ENCODE measurements around the gene ROCK2.
"Not testable (repeated sequence)": the region's sequence is repeated elsewhere in the genome, so short reads cannot be mapped to it uniquely, and the experiment has no call there.

The ROCK2 gene

DNA sequence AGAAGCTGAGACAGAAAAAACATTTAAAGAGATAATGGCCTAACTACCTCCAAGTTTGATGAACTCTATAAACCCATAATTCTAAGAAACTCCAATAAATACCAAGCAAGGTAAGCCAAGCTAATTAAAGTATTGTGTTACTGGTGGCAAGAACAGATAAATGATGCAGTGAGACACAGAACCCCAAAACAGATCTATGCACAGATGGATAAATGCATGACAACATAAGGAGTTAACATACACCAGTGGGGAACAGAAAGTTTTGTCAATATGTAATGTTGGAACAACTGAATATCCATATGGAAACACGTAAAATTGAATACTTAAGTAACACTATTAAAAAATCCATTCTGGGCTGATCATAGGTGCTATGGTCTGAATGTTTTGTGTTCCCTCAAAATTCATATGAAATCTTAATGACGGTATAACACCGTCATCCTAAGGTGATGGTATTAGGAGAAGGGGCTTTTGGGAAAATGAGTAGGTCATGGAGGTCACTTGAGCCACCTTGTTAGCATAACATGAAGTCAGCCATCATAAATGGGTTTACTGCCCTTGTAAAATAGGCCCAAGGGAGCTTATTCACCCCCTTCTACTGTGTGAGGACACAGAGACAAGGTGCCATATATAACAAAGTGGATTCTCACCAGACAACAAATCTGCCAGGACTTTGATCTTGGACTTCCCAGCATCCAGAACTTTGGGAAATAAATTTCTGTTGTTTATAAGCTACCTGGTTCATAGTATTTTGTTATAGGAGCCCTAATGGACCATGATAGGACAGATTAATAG is 102.8 kb downstream of the ROCK2 start:
- in situ Hi-C loops (cut with MboI; ENCODE audit: low sequenced_read_pairs) = no loop called here

DNA sequence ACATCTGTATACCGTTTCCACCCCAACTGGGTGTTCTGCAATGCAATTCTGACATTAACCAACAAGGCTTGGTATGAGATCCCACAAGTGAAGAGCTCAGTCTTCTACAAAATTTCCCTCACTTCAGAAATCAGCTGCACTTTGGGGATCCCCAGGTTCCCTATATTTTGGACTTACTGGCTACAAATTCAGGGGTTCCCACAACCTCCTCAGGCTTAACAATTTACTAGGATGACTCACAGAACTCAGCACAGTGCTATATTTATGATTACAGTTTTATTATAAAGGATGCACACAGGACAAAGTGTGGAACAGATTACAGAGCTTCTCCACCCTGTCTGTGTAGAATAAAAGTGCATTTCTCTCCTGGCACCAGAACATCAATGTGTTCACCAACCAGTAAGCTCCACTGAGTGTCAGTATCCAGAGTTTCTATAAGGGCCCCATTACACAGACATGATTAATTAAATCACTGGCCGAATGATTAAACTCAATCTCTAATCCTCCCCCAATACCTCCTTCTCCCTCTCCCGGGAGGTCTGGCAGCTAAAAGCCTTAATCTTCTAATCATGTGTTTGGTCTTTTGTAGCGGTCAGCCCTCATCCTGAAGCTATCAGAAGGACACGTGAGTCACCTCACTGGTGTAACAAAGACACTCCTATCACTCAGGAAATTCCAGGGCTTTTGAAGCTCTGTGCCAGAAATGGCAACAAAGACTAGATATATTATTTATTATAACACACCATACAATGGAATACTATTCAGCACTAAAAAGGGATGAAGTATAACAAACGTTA is 104.6 kb downstream of the ROCK2 start:
- in situ Hi-C loops (cut with MboI; ENCODE audit: low sequenced_read_pairs) = no loop called here

GRCh38 chr2:11239147-11239546 is 105.3 kb downstream of the ROCK2 start:
- in situ Hi-C loops (cut with MboI; ENCODE audit: low sequenced_read_pairs) = no loop called here

GRCh38 chr2:11237122-11237521 is 107.3 kb downstream of the ROCK2 start:
- in situ Hi-C loops (cut with MboI; ENCODE audit: low sequenced_read_pairs) = no loop called here

GRCh38 chr2:11236335-11236734 is 108.1 kb downstream of the ROCK2 start:
- in situ Hi-C loops (cut with MboI; ENCODE audit: low sequenced_read_pairs) = no loop called here

DNA sequence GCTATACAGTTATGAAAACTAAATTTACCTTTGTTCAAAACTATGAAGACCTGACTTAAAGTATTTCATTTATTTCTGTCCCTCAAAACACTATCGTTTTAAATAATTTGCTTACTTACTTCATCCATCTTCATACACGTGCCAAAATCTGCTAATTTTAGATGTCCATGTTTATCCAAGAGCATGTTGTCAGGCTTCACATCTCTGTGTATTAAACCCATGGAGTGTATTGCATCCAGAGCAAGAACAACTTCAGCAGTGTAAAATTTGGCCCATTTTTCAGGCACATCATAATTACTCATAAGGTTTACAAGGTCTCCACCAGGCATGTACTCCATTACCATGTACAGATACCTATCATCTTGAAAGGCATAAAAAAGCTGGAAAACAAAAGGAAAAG is 108.9 kb downstream of the ROCK2 start:
- in situ Hi-C loops (cut with MboI; ENCODE audit: low sequenced_read_pairs) = no loop called here

DNA sequence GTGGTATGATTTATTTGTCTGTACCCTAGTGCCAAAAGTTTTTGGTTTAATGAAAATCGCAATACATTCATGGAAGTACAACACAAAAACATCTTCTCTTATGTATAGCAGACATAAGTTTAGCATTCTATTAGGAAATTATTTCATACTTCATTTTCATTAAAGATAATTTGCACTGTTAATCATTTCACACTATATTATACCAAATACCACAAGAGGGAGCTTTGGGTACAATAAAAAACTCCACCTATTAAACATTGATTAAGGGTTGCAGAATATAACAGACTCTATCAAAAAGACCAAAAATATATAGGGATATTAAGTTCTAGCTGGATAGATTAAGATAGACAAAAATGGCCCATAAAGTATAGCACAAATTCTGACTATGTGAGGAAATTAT is 110.1 kb downstream of the ROCK2 start:
- in situ Hi-C loops (cut with MboI; ENCODE audit: low sequenced_read_pairs) = no loop called here

GRCh38 chr2:11231193-11231592 is 113.2 kb downstream of the ROCK2 start:
- in situ Hi-C loops (cut with MboI; ENCODE audit: low sequenced_read_pairs) = not testable (repeated sequence)

- in situ Hi-C loops (cut with MboI; ENCODE audit: low sequenced_read_pairs) = no loop called here
Observed at GRCh38 chr2:11228692-11229091, 115.7 kb downstream of the ROCK2 start.

DNA sequence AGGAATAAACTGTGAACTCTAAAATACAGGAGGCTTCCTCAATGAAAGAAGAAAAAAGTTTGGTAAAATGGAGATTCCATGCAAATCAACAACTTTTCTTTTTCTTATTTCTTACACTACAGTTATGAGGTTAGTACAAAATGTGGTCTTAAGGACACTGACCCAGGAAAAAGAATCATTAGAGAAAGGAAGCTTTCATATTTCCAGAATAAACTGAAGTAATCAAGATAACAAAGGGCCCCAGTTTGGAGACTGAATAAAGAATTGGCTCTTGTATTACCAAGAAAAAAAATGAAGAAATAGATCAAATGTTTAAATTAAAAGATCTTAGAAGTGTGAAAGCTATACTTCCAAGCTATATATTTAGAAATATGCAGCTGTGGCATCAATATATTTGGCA is 116.8 kb downstream of the ROCK2 start:
- in situ Hi-C loops (cut with MboI; ENCODE audit: low sequenced_read_pairs) = no loop called here

- in situ Hi-C loops (cut with MboI; ENCODE audit: low sequenced_read_pairs) = no loop called here
Observed at GRCh38 chr2:11224887-11225286, 119.5 kb downstream of the ROCK2 start.

- in situ Hi-C loops (cut with MboI; ENCODE audit: low sequenced_read_pairs) = no loop called here
Observed at GRCh38 chr2:11222845-11223244, 121.6 kb downstream of the ROCK2 start.

- in situ Hi-C loops (cut with MboI; ENCODE audit: low sequenced_read_pairs) = no loop called here
Observed at GRCh38 chr2:11220445-11220844, 124.0 kb downstream of the ROCK2 start.

DNA sequence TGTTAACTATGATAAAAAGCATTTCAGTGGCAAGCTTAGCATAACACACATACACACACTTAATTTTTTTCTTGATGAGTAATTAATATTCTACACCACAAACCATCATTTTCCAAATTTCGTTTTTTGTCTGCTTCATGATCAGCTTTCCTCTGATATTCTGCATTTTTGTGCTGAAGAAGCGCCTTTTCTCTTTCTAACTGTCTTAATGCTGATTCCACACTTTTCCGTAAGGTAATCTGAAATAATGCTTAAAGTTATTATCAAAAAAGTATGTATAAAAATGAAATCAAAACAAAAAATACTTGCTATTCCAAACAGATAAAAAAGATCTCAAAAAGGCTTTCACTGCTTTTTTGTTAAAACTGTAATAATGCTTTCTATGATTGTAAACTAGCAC is 129.0 kb downstream of the ROCK2 start:
- in situ Hi-C loops (cut with MboI; ENCODE audit: low sequenced_read_pairs) = no loop called here

DNA sequence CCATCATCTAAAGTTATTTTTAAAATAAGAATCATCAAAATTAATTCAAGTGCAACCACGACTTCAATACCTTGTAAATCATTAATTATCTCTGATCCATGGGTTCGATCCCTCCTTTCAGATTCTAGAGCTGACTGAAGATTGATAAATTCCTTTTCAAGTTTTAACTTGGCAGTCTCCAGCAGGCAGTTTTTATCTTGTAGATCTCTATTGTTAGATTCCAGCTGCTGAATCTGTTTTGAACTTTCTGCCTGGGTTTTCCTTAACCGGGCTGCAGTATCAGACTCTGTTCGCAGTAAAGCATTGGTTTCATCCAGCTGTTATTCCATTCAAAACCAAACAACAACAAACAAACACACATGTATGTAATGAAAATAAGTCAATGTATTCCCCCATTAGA is 129.7 kb downstream of the ROCK2 start:
- in situ Hi-C loops (cut with MboI; ENCODE audit: low sequenced_read_pairs) = no loop called here

DNA sequence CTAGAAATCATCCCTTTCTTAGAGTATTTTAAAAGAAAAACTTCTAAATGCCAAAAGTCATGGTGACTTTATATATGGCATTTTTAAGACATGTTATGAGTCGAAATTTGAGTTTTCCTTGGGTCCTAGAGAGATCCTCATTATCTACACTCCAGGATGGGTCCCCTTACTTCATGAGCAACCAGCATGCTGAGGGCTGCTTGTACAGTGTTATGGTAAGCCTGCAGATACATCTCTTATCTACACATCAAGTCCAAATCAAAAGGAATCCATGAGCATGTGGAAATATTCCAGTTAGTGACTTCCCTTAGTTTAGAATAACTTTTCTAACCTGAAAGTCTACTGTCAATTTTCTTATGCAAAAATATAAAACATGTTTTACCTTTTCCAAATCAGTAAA is 130.5 kb downstream of the ROCK2 start:
- in situ Hi-C loops (cut with MboI; ENCODE audit: low sequenced_read_pairs) = no loop called here

- in situ Hi-C loops (cut with MboI; ENCODE audit: low sequenced_read_pairs) = no loop called here
Observed at GRCh38 chr2:11213090-11213638, 131.3 kb downstream of the ROCK2 start.

- in situ Hi-C loops (cut with MboI; ENCODE audit: low sequenced_read_pairs) = no loop called here
Observed at GRCh38 chr2:11212645-11213044, 131.8 kb downstream of the ROCK2 start.

DNA sequence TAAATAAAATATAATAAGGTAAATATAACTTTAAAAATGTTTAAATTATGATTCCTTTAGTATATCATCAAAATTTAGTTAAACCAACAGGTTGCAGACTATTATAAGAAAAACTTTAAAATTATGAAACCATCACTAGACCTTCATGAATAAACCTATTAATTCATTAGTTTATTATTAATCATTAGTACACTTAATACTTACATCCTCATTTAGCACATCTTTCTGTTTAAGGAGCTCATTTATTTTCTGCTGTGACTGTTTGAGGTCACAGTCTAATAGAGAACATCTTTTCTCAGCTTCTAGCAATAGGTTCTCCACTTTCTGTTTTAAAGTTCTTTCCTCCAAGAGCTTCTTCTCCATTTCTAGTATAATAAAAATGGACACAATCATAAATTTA is 136.4 kb downstream of the ROCK2 start:
- in situ Hi-C loops (cut with MboI; ENCODE audit: low sequenced_read_pairs) = no loop called here

GRCh38 chr2:11203480-11203879 is 141.0 kb downstream of the ROCK2 start:
- in situ Hi-C loops (cut with MboI; ENCODE audit: low sequenced_read_pairs) = no loop called here

GRCh38 chr2:11201969-11202368 is 142.5 kb downstream of the ROCK2 start:
- in situ Hi-C loops (cut with MboI; ENCODE audit: low sequenced_read_pairs) = no loop called here

DNA sequence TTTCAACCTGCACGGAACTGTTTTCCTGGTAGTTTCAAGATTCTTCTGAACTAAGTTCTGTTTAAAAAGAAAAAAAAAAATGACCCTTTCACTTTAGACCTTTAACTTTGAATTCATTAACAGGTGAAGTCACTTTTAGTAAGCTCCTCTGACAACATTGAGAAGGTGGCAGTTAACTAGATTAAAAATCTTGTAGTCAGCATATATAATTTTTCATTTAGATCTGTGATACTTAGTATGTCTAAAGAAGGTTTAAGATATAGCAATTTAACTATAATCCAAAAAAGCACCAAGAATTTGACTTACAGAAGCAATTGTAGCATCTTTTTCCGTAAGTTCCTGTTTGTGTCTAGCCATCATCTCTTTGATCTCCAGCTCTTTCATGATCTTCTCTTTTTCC is 143.8 kb downstream of the ROCK2 start:
- in situ Hi-C loops (cut with MboI; ENCODE audit: low sequenced_read_pairs) = no loop called here
